GM18508 (cell line): ENCODE data around the gene CDC34.

Experiments used
- ATAC-seq: cut with Tn5 transposase; IDR thresholded peaks from one replicate; pipeline ENCODE4 v1.9.1; 2021; ENCODE audit warnings: moderate number of reproducible peaks; ENCODE audit not compliant: insufficient read depth, unreplicated experiment

CDC34 gene

DNA sequence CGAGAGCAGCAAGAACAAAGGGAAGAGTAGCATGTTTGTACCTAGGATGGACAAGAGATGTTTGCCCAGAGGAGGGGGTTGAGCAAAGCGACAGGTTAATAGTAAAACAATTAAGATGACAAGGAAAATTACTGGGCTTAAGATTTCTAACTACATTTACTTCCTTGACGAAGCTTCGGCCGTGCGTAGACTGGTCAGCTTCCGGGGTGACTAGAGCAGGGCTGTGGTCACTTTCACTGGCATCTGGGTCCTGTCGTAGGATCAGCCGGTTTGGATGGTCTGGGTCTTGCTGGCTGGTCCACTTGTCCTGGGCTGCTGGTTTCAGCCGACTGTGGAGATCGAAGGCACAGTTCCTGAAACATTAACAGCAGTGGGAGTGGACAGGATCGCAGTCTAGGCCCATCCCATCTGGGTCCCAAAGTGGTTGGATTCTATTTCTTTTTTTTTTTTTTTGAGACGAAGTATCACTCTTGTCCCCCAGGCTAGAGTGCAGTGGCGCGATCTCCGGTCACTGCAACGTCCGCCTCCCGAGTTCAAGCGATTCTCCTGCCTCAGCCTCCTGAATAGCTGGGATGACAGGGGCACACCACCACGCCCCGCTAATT, 35.8 kb downstream of the CDC34 start:
- ATAC-seq, result no peak

DNA sequence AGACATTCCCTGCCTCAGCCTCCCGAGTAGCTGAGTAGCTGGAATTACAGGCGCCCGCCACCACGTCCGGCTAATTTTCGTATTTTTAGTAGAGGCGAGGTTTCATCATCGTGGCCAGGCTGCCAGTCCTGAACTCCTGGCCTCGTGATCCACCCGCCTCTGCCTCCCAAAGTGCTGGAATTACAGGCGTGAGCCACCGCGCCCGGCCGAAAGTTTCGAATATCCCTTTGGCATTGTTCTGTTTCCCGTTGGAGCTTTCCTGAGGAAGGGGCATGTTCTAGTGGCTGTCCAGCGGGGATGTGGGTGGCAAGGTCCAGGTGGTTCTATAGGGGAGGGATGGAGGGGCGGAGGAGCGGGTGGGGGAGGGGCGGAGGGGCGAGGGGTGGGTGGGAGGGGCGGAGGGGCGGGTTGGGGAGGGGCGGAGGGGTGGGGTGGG, 38.7 kb downstream of the CDC34 start:
- ATAC-seq, result no peak

DNA sequence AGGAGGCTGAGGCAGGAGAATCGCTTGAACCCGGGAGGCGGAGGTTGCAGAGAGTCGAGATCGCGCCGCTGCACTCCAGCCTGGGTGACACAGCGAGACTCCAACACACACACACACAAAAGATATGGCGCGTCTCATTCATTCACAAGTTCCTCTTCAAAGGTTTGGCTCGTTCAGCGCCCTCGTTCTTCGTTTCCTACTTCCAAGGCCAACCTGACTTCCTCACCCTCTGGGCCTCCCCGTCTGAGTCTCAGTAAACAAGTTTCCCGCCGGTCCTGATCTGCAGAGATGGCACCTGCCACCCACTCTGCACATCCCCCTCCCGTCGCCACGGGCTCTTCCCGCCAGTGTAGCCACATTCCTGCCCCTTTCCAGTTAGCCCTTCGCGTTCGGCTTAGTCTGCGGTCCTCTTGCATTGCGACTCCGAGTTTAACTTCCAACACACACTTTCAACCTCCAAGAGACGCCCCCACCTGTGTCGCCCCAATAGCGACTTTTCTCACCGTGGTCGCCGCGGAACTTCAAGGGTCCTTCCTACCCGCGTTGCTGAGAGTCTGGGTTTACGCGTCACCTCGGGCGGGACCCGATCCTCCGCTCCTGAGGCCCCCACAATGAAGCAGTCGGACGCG, 39.5 kb downstream of the CDC34 start:
- no peak for ATAC-seq

DNA sequence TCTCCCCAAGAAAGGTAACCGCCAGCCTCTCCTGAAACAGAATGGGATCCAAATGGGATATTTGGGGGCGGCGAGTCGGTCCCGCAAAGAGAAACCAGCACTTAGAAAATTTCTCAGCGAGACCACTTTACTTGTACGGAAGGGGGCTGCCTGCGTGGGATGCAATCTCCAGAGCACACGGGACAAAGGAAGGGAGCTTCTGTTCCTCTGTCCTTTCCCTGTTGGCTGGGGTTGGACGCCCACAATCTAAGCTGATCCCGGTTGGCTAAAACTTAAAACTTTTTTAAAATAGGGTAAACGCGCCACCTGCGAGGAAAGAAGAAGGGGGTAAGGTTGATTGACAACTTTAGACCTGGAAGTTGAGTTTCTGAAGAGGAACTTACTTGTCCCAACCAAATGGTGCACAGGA, 40.0 kb downstream of the CDC34 start:
- no peak for ATAC-seq

DNA sequence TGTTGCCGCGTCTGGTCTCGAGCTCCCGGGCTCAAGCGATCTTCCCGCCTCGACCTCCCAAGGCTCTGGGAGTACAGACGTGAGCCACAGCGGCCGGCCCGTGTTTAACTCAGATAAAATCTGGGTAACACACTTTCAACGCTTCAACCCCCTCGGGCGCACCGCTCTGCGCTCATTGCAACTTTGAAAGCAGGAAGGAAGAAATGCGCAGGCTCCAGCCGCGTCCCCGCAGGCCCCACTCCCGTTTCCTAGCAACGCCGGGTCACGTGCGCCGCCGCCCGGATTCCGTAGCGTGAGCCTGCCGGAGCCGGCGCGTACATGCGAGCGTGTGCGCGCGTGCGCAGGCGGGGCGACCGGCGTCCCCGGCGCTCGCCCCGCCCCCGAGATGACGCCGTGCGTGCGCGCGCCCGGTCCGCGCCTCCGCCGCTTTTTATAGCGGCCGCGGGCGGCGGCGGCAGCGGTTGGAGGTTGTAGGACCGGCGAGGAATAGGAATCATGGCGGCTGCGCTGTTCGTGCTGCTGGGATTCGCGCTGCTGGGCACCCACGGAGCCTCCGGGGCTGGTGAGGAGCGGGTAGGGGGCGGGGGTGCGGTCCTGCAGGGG, 40.7 kb downstream of the CDC34 start, which contains the start of gene BSG:
Gene BSG (plus strand): TSS at position 457 of the 603 bp plus-strand sequence. CDS start 39 bp downstream, at position 496.
- ATAC-seq, result peak; percentile 64

DNA sequence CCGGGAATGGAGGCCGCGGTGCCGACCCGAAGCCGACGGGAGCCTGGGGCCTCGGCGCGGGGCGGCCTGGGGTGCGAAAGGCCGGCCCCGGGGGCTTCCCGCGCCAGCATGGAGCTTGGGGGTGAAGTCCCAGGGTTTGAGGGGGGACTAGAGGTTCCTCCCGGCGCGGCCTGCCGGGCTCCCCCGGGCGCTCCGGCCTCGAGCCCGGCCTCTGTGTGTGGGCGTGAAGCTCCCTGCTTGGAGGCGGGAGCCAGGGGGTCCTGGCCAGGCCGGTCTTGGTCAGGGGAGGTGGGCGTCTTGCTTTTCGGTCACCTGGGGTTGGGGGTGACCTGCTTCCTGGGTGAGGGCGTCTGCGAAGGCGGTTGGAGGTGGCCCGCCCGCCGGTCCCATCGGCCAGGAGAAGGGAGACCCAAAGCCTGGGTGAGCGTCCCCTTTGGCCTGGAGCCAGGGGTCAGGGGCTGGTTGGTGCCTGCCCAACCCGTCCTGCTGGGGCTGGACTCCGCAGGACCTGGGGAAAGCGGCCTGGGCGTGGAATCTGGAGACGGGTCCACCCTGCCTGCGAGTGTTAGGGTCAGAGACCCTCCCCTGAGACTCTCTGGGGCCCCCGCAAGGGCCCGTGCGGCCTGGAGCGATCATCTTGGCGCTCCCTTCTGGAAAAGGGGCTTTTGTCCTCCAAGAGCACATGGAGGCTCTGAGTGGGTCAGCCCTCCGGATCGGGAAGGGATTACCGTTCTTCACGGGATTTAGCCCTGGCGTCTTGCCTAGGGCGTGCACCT, 41.4 kb downstream of the CDC34 start:
- peak; percentile 12 for ATAC-seq

DNA sequence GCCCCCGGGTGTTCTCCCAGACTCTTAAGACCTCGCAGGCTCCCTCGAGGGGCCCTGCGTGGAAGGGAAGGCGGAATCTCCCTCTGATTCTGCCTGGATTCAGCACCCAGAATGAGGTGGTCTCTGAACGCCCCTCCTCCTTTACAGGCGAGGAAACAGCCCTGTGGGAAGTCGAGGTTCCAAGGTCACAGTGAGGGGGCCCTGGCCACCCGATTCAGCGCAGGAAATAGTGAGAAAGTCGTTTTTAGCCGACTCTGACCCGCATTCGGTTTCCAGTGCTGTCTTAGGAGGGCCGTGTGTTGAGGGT, 41.9 kb downstream of the CDC34 start:
- ATAC-seq, result no peak

DNA sequence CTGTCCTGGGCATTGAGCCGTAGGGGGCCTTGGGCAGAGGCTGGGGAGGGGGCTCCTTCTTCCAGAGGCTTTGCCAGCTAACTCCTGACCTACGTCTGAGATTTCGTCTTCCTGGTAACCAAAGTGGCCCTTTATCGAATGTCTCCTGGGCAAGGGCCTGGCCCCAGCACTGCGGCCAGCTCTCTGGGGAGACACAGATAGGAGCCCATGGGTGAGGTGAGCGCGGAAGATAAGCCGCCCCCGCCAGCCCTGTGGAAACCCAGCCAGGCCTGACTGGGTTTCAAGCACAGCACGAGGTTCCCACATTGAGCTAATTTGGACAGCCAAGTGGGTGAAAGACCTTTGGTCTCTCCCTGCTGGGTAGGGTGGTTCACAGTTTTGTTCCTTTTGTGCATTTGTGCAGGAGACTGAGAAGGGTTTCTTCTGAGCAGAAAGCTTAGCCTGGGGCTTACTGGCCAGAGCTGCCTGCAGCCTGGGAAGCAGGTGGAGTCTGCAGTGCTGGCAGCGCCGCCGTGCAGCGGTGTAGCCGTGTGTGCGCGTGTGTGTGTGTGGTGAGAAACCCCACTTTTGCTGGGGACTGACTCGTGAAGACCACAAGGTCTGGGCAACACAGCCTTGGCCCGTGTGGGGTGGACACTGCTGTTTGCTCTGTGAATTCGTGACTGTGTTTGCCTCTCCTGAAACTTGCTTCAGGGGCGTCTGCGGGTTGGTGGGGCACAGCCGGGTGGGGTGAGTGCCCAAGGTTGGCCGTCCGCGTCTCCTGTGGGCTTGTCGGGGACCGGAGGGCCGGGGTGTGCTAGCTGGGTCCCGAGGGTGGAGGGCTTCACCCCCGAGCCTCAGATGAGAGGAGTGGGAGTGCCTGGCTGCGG, 43.3 kb downstream of the CDC34 start:
- ATAC-seq, result no peak

DNA sequence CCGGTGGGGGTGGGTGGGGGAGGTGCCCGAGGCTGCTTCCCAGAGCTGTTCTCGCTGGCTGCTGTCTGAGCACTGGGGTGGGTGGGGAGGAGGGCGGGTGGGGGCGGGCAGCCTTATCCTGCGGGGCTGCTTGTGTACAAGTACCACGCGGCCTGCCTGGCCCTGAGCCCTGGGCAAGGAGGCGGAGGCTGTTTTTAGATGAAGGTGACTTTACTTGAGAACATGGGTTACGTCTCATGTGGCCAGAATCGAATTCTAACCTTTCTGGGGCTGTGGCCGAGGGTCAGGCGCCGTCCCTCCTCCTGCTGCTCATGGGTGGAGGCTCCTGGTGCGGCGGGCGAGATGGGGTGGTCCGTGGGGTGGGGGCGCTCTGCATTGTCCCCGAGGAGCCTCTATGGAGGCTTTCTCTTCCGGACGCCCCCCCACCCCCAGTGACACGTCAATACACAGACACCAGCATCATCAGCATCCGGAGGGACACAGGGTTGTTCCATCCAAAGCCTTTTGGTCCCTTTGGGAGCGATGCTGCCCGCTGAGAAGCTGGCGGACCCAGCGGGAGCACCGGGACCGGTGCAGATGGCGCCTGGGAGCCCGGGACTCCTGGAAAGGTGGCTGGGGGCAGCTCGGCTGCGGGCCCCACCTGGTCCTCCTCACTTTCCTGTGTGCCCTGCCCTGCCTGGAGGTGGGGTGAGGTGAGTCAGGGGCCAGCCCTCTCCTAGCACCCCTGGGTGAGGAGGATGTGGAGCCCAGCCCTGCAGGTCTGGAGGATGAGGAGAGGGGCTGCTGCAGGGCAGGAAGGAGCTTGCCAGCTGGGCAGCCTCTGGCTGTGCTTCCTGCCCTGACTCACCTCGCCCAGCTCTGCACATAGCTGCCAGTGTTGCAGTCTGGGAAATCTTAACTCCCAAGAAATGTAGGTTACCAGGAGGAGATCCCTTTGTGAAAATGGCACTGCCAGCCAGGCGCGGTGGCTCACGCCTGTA, 44.3 kb downstream of the CDC34 start:
- no peak for ATAC-seq

DNA sequence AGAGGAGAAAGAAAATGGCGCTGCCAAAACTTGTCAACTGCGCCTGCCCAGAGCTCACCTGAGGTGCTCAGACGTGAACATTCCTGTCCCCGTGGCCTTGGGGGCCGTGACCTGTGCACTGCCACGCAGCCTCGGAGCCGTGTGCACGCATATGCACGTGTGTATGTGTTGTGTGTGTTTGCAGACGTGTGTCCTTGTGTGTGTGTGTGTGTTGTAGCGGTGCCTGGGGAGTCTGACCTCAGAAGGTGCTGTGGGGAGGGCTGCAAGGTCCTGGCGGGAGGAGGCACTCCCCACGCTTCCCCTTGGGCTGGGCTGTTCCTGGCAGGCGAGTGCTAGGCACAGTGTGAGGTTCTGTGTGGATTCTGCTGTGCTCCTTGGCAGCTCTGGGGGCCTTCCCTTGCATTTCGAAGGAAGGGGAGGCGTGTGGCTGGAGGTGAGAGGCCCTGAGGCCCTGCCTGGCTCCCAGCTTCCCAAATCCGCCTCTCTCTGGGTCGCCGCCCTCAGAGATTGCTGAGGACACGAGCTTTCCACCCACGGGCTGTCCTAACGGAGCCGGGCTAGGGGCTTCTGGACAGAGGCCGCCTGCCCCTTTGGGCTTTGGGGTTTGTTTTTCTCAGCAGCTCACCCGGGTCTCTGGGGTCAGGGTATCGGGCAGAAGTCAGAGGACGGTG, 45.3 kb downstream of the CDC34 start:
- no peak for ATAC-seq

DNA sequence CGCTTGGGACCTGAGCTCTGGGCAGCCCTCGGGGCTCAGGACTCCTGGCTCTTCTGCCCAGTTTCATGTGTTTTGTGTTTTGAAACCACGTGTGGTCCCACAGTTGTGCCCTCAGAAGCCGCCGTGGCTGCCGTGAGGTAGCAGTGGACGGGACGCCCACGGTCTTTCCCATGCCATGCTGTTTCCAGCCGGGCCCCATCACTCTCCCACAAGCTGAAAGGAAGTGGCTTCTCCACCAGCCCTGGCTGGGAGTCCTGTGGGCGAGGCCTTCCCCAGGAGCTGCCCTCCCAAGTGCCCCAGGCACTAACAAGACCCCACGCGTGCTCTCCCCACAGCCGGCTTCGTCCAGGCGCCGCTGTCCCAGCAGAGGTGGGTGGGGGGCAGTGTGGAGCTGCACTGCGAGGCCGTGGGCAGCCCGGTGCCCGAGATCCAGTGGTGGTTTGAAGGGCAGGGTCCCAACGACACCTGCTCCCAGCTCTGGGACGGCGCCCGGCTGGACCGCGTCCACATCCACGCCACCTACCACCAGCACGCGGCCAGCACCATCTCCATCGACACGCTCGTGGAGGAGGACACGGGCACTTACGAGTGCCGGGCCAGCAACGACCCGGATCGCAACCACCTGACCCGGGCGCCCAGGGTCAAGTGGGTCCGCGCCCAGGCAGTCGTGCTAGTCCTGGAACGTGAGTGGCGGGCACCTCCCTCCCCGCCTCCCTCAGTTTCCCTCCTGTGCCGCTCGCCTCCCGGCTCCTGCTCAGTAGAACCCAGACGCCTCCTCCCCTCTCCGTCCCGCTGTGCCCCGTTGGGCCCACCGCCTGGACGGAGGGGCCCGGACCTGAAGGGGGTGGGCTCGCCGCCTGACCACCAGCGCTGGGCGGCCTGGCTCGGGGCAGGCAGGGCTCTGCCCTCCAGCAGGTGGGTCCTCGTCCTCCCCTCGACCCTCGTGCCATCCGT, 46.2 kb downstream of the CDC34 start:
- ATAC-seq, result no peak

DNA sequence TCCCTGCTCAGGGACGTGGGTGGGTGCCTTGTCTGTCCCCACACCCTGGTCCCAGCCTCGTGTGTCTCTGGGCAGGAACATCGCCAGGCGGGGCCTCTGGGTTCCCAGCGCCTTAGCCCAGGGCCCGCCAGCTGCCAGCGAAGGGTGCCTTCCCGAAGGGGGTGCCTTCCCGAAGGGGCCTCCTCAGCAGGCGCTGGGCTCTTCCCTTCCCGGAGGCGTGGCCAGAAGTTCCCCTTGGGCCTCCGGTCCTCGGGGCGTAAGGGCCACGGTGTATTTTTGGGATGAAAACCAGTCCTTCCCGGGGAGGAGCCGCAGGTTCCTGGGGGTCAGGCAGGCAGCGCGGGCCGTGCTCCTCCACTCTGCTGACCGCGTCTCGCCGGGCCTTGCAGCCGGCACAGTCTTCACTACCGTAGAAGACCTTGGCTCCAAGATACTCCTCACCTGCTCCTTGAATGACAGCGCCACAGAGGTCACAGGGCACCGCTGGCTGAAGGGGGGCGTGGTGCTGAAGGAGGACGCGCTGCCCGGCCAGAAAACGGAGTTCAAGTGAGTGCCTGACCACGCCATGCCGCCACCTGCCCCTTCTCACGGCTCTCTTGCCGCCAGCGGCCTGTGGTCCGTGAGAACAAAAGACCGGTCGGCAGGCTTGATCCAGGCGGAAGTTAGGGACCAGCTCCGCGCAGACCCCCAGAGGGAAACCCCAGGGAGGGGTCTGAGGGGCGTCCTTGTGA, 47.7 kb downstream of the CDC34 start:
- no peak for ATAC-seq

DNA sequence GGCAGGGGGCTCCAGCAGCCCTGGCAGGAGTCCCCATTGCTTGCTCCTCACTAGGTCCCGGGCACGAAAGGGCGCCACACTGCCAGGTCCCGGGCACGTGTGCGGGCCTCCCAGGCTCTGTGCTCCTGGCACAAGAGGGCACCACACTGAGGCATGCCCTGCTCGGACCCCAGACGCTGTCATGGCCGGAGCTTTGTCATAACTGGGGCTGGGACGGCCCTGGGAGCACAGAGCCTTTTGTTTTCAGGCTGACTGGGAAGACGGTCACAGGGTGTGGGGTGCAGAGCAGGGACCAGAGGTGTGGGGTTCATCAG, 48.2 kb downstream of the CDC34 start:
- ATAC-seq, result no peak

DNA sequence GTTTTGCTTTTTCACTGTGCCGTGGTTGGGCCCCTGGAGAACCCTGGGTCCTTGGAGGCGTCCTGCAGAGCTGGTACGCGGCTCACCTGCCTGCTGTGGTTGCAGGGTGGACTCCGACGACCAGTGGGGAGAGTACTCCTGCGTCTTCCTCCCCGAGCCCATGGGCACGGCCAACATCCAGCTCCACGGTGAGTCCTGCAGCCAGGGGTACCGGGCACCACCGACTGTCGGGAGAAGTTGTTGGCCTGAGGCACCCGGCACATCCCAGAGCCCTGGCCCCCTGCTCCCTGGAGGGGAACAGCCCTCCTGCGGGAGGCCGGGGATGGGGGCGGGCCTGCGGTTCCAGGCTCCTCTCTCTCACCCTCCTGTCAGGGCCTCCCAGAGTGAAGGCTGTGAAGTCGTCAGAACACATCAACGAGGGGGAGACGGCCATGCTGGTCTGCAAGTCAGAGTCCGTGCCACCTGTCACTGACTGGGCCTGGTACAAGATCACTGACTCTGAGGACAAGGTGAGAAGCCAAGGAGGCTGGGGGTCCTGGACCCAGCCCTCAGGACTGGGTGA, 48.8 kb downstream of the CDC34 start:
- ATAC-seq, result no peak

DNA sequence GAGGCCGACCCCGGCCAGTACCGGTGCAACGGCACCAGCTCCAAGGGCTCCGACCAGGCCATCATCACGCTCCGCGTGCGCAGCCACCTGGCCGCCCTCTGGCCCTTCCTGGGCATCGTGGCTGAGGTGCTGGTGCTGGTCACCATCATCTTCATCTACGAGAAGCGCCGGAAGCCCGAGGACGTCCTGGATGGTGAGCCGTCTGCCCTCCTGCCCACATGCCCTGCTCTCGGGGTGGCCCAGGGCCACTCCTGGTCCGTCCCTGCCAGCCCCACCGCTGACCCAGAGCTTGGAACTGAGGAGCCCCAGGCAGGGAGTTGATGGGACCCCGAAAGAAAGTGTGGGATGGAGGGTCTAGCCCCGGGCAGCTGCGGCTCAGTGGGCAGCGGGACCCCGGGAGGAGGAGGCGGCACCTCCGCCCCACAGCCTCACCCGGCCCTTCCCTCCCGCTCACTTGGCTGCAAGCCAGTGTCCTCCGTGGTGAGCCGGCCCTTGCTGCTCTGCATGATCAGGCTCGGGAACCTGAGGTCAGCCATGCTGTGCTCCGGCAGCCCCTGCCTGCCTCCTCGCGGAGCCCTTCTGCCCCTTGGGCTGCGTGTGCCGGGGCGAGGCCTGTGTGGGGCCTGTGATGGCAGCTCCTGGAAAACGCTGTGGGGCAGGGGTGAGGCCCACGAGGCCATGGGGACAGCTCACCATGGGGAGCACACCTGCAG, 50.0 kb downstream of the CDC34 start:
- no peak for ATAC-seq
